Posterior vena cava (tissue), 2 donors: Measurements from ENCODE around the gene PPP2R5B. TPM values are rescaled to one million over a fixed set of nuclear protein-coding genes. Genes with fewer than 3 reads are reported as not detected.

Experiments
- DNase-seq: peaks from one replicate; pipeline ENCODE4 v3.0.0-alpha.2; 2020; ENCODE audit warnings: low spot score
- intact Hi-C, 2 donors: fragments of 100-400 bp; cut with DNase I; formaldehyde crosslinking; loops; one replicate each; pipeline versions ENCODE4 v1.14.1 to v1.14.2; 2022 to 2023
- total RNA-seq, 2 donors: library from RNA; stranded (reverse); fragmentation: NEBNext Ultra II Directional; extraction: Animal tissue kit (Norgen Biotek cat#: 25700); gene quantifications; one replicate each; pipeline ENCODE4 v1.2.1, GENCODE V29; 2021
- donor health status: DM: yes; HTN: yes; CAD: no.
- donor health status: DM: yes; HTN: yes; CAD: no.

The PPP2R5B gene
- total RNA-seq, 2 donors from 2014 or later, result 17.5 to 30.7 TPM

DNA sequence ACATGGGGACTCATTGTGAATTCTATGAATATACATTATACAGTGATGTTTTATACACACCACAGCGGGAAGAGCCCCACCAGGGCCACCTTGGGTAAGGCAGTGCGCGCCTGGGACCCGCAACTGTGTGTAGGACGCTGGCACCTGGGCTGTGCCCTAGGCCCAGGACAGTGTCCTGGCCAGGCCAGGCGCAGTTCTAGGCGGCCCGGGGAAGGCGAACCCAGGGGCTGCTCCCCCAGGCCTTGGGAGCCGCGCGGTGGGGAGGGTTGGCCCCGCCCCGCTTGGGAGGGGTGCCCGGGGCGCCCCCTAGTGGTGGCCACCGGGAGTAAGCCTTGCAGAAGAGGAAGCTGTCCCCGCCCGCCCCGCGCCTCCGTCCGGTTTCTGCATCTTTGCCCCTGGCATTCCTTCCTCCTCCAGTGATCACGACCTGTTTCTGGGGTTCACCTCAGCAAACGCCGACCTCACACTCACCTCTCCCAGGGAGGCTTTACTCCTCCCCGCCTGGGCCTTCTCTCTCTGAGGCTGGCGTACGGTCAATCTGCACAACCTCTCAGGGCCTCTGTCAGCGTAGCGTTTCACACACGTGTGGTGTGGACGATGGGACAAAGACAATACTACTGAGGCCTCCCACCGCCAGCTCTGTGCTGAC, 36.6 kb upstream of the PPP2R5B start:
- peak; percentile 96 for DNase-seq
- intact Hi-C loops, result no loop called here

DNA sequence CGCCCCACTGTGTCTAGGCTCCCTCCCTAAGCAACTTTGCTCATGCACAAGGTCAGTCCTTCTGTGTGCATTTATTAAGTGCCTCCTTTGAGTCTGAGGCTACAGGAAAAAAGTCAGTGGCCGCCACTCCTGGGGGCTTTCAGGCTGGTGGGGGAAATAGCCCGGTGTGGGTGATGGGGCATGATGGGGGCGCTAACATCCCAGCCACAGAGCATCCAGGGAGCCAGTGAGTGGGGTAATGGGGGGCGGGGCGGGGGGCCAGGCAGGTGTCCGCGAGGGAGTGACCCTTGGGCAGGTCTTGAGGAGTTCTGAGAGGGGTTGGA, 36.1 kb upstream of the PPP2R5B start:
- intact Hi-C loops, result no loop called here

DNA sequence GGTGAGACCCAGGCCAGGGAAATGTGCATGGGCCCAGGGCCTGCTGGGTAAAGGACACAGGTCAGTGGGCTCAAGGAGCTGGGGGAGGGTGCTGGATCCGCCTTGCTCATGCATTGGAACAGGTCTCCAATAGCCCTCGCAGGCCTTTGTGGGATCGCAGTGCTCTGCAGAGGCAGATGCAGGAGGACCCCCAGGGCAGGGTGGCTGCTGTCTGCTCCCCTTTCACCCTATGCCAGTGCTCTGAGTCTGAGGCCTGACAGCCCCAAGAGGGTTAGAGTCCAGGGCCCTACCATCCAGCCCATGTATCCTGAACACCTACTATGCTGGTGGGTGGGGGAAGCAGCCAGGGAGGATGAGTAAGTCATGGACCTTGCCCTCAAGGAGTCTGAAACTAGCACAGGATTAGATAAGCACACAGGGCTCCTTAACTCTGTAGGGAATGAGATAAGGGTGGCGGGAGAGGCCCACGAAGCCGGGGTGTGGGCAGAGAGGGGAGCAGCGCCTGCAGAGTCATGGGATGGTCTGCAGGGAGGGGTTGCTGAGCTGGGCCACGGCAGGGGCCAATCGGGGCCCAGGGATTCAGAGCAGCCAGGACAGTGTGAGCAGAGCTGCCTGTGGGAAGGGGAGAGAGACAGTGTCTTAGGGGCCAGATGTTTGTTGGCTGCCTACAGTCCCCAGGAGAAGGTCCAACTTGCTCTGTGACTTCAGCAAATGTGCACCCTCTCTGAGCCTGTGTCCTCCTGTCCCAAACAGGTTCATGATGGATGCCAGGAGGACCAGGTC, 35.6 kb upstream of the PPP2R5B start:
- DNase-seq, result no peak
- intact Hi-C loops, result no loop called here

More for the DNA sequence above, 36.1 kb upstream of the PPP2R5B start:
- DNase-seq, result no peak

DNA sequence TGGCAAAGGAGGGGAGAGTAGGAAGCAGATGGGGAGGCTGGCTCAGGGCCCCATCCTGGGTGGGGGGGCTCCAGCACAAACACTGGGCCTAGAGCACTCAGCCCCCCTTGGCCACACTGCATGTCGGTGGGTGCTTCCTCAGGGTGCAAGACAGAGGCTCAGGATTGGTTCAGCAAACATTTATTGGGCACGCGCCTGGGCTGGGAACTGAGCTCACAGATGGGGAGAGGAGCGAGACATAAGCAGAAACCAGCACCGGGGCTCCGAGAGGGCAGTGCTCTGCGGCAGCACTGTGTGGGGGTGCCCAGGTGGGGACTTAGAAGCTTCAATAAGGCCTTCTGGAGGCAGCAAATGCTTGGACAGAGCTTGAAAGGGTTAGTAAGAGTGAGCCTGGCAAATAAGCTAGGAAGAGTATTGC, 34.0 kb upstream of the PPP2R5B start:
- intact Hi-C loops, result loop anchor here in 1 of 2 donors (5.0 kb wide), 1 partner anchor 43 kb away; no protein-coding TSS in a partner anchor
- DNase-seq, result no peak

DNA sequence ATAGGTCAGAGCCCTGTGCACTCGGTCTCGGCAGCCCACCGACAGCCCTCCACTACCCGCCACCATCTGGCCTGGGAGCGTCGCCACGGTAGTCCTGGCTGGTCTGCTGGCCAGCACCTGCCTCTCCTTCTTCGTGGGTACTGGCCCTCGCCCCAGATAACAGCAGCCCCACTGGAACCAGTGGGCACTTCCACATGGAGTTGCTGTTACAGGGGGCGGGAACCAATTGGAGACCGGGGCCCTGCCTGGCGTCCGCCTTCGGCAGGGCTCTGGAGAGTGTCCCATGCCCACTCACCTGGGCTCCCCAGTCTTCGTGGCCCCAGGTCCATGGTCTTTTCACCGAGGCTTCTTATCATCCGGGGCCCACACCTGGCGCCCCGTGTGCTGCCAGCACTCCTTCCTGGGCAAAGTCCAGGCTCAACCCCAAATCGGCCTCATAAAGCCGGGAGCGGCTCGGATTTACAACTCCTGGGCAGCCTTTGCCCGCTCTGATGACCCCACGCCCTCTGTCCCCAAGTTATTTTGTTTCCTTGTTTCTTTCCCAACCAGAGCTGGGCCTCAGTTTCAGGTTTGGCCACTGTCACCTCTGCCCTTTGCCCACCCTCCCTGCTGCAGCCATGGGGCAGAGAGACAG, 33.2 kb upstream of the PPP2R5B start:
- intact Hi-C loops, result loop anchor here in 1 of 2 donors (5.0 kb wide), 1 partner anchor 44 kb away; no protein-coding TSS in a partner anchor
- DNase-seq, result no peak

DNA sequence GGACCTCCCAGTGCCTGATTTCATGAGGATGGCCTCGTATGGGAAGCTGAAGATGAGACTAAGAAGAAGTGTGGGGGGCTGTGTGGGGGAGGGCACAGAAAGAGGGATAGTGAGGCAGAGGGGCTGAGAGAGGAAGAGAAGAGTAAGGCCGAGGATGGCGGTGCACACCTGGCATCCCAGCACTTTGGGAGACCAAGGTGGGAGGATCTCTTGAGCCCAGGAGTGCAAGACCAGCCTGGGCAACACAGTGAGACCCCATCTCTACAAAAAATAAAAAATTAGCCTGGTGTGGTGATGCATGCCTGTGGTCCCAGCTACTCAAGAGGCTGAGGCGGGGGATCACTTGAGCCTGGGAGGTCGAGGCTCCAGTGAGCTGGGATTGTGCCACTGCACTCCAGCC, 32.6 kb upstream of the PPP2R5B start:
- intact Hi-C loops, result loop anchor here in 1 of 2 donors (5.0 kb wide), 1 partner anchor 45 kb away; no protein-coding TSS in a partner anchor
- DNase-seq, result no peak

DNA sequence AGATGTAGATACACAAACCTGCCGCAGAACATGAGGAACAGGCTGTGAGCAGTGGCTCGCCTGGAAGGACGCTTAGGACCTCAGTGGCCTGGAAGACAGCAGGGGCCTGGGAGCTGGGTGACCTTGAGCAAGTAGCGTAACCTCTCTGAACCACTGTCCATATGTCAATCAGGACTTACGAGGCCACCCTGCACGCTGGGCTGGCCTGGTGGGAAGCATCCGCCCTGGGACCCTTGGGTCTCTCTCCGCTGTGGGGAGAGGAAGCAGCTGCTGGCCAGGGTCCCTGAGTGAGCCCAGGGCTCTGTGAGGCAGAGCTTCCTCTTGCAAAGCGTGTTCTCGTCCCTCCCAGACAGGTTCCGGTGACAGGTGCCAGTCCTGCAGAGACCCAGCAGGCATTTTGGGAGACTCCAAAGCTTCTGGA, 32.1 kb upstream of the PPP2R5B start:
- intact Hi-C loops, result loop anchor here in 1 of 2 donors (5.0 kb wide), 1 partner anchor 45 kb away; no protein-coding TSS in a partner anchor
- no peak for DNase-seq

DNA sequence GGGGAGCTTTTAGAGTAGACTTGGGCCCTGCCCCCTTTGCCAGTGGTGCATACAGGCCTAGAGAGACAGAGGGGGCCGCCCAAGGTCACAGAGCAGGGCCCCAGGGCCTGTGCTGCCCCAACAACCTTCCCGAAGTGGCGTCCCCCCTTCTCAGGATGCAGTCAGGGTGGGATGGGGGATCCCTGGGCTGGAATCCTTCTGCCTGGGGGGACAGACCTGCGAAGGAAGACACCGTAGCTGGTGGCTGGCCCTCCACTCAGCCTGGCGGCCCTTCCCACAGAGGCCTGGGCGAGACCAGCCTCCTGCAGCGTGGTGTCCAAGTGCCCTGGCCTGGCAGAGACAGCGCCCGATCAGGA, 31.7 kb upstream of the PPP2R5B start:
- intact Hi-C loops, result loop anchor here in 1 of 2 donors (5.0 kb wide), 1 partner anchor 46 kb away; no protein-coding TSS in a partner anchor
- DNase-seq, result no peak

DNA sequence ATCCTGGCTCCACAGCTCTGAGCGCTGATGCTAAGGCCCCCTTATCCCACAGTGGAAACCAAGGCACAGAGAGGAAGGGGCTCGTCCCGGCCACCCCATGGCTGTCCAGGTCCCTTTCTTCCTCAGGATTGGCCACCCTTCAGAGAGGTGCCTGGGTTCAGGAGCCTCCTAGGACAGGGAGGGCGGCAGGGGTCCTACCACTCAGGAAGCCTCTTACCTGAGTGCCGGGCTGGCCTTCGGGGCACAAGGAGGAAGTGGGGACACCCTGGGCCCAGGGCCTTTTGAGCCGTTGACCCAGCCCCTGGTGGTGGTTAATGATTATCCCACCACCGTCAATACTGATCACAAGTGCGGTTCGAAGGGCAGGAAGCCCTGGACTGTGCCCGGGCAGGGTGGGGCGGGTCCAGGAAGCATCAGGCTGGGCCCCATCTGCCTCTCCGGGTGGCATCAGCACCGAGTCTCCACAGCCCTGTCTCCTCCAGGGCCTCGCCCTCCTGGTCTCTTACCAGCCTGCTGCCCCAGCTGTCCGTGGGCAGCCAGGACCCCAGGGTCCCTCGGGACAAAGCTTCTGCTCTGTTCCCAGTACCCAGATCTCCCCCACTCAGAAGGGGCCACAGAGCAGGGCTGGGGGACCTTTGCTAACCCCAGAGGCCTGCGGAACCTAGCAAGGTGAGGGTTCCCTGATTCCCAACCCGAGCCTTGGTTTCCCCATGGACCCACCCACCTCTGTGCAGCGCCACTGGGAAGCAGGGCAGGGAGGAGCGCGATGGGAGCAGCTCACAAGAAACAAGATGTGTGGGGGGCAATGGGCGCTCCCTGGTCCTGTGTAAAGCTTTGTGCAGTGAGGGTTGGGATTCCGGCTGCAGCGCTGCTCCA, 31.1 kb upstream of the PPP2R5B start:
- intact Hi-C loops, result loop anchor here (2.0 to 5.0 kb wide), 2 partner anchors 46 to 49 kb away; partner anchors contain the start of gene CDC42BPG (in 1 of the 2)
- no peak for DNase-seq

DNA sequence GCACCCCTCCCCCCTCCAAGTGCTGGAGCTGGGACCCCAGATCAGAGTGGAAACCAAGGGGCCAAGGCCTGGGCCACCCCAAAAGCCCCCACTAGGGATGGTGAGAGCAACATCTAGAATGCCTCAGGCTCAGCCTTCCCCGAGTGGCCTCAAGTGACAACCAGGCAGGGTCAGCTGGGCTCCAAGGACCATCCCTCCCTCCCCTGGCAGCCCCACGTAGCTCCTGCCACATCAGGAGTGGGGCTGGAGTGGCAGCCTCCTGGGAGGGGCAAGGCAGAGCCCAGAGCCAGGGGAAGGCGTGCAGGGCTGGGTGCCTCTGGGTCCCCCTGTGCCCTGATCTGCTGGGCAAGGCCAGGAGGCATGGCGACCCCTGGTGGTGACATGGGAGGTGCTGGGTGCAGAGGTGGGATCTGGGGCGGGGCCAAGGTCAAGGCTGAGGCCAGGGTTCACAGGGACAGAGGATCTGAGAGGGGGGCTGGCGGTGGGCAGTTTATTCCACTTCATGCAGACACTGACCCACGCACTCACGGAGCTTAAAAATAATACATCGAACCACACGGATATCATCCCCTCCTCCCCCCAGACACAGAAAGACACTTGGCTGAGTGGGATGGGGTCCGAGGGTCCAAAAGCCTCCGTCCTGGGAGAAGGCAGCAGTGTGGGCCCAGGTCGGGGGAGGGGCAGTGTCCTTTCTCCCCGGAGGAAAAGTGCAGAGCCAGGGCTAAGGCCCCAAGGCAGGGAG, 30.2 kb upstream of the PPP2R5B start:
- intact Hi-C loops, result loop anchor here (2.0 to 5.0 kb wide), 2 partner anchors 47 to 49 kb away; partner anchors contain the start of gene CDC42BPG (in 1 of the 2)
- DNase-seq, result peak; percentile 95

DNA sequence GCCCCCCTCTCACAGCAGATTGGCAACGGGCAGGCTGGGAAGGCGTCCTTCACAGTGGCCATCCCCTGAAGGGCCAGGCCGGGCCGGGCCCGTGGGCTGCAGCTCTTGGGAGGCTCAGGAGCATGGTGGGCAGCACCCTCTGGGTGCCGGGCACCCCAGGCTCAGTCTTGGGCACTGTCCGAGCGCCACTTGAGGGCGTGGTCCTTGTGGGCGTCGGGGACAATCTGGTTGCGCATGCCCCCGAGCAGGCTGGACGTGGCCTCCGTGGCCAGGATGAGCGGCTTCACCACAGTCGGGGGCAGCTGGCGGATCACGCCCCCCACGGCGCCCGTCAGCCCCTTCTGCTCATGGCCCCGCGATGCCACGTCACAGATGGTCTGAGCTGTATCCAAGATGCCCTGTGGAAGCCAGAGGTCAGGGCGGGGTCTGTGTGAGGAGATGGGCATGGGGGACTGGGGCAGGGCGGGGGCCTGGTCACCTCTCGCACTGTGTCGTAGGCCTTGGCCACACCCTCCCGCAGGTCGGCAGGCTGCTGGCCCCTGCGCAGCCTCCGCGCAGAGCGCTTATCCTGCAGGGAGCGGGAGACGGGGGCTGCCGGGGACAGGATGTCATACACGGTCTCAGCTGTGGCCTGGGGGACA, 29.6 kb upstream of the PPP2R5B start:
- no peak for DNase-seq
- intact Hi-C loops, result loop anchor here (2.0 to 5.0 kb wide), 2 partner anchors 48 to 50 kb away; partner anchors contain the start of gene CDC42BPG (in 1 of the 2)

DNA sequence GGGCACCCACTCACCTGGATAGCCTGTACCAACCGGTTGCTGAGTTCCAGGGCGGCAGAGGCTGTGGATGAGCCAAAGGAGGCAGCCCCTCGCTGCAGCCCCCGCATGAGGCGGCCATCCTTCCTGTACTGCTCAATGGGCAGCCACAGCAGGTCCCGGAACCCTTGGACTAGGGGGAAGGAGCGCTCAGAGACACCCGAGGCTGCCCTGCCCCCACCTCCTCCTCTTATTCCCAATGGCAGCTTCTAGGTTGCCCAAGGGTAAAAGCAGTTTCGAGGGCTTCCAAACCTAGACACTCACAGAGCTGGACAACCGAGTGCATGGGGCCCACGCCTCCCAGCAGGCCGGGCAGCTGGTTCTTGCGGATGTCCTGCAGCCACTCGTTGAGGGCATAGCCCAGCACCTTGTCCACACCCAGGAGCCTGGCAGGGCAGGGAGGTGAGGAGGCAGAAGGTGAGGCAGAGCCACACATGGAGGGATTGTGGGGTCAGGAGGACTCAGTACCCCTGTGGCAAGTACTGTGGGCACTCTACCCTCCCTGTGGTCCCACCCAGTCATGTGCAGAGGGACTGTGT, 28.0 kb upstream of the PPP2R5B start:
- intact Hi-C loops, result no loop called here
- no peak for DNase-seq

DNA sequence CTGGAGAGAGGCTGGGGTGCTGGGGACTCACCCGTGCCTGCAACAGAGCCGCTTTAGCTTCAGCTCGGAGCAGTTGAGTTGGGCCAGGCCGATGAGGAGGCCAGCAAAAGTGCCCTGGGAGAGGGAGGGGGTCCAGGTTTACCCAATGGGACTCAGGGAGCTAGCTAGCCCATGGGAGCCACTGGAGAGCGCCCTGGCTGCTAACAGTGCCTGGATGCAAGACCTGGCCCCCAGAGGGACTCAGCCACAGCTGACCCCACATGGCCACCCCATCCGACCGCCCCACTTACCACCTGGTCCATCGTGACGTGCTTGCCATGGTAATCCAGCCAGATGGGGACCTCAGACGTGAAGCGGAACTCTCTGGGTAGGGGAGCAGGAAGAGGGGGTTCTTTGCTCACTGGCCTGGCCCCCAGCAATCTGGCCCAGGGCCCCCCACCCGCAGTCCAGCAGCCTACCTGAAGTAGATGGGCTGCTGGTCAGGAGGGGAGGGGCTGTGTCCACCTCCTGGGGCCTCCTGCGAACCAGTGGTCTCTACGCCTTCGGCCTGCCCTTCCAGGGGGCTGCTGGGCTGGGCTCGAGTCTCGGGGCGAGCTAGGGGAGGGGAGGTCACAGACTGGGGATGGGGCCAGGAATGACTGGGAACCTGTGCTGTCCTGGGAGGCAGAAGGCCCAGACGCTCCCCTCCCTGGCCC, 27.0 kb upstream of the PPP2R5B start:
- intact Hi-C loops, result no loop called here
- no peak for DNase-seq

DNA sequence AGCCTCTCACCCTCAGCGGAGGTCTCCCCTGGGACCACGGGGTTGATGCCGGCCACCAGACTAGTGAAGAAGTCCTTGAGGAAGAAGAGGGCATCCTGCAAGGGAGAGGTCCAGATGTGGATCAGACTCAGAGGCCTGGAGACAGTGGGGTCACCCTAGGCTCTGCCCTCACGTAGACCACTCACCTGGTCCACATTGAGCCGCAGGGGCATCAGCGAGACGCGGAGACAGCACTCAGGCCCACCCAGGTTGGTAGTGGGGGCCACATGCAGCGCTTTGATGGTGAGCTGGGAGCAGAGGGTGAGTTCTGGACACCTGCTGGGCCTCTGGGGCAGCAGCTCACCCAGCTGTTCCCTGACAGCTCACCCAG, 26.4 kb upstream of the PPP2R5B start:
- DNase-seq, result no peak
- intact Hi-C loops, result no loop called here

DNA sequence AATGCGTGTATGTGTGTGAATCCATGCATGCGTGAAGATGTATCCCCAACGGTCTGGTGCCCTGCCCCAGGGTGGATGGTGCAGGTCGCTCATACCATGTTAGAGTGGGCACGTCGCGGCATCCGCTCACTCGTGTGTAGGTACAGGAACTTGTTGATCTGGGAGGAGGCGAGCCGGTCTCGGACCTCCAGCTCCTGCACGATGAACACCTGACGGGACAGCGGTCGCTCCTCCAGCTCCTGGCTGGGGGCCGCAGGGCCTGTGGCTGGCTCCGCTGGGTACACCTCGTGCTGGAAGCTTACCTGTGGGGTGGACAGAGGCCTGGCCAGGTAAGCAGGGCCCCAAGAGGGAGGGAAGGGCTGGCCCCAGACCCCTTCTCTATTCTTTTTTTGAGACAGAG, 25.9 kb upstream of the PPP2R5B start:
- intact Hi-C loops, result no loop called here
- no peak for DNase-seq

DNA sequence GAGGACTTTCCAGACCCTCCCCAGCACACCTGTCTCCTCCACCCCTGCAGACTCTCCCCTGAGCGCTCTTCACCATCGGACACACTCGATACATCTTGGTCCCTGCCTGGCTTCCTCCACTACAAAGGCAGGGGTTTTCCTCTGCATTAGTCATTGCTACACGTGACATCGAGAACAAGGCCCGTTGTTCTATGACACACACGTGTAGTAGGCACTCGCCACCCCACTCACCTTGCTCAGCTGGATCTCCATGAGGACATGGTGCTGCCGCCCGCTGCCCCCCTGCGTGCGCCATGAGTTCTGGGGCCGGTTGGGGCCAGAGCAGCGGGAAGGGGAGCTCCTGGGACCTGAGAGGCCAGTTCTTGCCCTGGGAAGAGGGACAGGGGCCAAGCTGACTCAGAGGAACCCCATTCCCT, 24.2 kb upstream of the PPP2R5B start:
- no peak for DNase-seq
- intact Hi-C loops, result no loop called here

DNA sequence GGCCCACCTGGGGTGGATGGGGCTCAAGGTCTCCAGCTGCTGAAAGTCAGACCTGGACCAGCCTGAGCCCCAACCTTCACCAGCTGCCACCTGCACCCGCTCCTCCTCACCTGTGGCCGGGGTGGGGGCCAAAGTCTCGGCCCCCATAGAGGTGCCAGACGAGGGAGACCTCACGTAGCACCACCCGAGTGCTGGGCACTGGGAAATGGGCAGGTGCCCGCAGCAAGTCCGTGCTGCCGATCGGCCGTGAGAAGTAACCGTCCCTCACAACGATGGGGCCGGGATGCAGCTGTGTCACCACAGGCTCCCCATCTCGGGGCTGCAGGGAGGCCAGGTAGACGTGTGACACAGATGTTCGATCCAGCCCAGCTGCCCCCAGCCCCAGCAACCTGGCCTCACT, 23.7 kb upstream of the PPP2R5B start:
- intact Hi-C loops, result no loop called here
- DNase-seq, result no peak
